Prostate gland (tissue), 2 donors: ENCODE results near the gene SIM2. TPM values are rescaled to one million over a fixed set of nuclear protein-coding genes. Genes with fewer than 3 reads are reported as not detected.

Experiments
- DNase-seq: peaks from one replicate; pipeline ENCODE4 v3.0.0-alpha.2; 2019; ENCODE audit warnings: low spot score
- H3K27ac ChIP-seq, 2 donors: fragments of 200-600 bp; sonication (generic); 2 replicates each; pipeline ENCODE4 v1.5.1; 2017 to 2019
- H3K27me3 ChIP-seq: fragments of 200-600 bp; sonication (generic); replicated peaks from 2 replicates; pipeline ENCODE4 v1.5.1; 2019; ENCODE audit not compliant: insufficient read depth
- H3K36me3 ChIP-seq, 2 donors: fragments of 200-600 bp; sonication (generic); 1 replicate in 1 of 2; 2 replicates in 1 of 2; pipeline versions ENCODE4 v1.5.1 to v1.8.1; 2017 to 2019
- H3K4me1 ChIP-seq: fragments of 200-600 bp; sonication (generic); replicated peaks from 2 replicates; pipeline ENCODE4 v1.5.1; 2019
- H3K4me3 ChIP-seq, 2 donors: fragments of 200-600 bp; sonication (generic); 2 replicates each; pipeline ENCODE4 v1.5.1; 2017 to 2019
- H3K9me3 ChIP-seq: fragments of 200-600 bp; sonication (generic); 2 replicates; pipeline ENCODE4 v1.5.1; 2017
- CTCF ChIP-seq, 4 experiments: fragments of 200-600 bp in 2 of 4; fragments of 450-650 bp in 2 of 4; sonication (generic) in 2 of 4; IDR thresholded peaks; 1 replicate in 3 of 4; 2 replicates in 1 of 4; pipeline ENCODE4 v1.5.1; 2016 to 2019; ENCODE audit warnings: antibody characterized with exemption in 4 of 4, mild to moderate bottlenecking in 2 of 4, moderate library complexity in 2 of 4
- POLR2A ChIP-seq: fragments of 450-650 bp; IDR thresholded peaks from one replicate; pipeline ENCODE4 v1.6.1; 2016; ENCODE audit warnings: antibody characterized with exemption, mild to moderate bottlenecking
- POLR2AphosphoS5 ChIP-seq: sonication (generic); formaldehyde crosslinking; IDR thresholded peaks from one replicate; pipeline ENCODE4 v1.6.1; 2017; ENCODE audit warnings: antibody characterized with exemption
- WGBS: methylation state at CpG from one replicate; pipeline ENCODE4 v1.1.5; 2018; 5-methylcytosine and 5-hydroxymethylcytosine counted together
- intact Hi-C: fragments of 100-400 bp; cut with DNase I; formaldehyde crosslinking; loops from one replicate; pipeline ENCODE4 v1.14.2; 2022
- total RNA-seq, 2 donors: library from RNA; depleted of rRNA; stranded (reverse); fragments of >200 nt; gene quantifications; one replicate each; pipeline ENCODE4 v1.1.0, GENCODE V29; 2016

Gene SIM2
- total RNA-seq, 2 donors from 2014 or later, result 1.0 to 16.3 TPM

DNA sequence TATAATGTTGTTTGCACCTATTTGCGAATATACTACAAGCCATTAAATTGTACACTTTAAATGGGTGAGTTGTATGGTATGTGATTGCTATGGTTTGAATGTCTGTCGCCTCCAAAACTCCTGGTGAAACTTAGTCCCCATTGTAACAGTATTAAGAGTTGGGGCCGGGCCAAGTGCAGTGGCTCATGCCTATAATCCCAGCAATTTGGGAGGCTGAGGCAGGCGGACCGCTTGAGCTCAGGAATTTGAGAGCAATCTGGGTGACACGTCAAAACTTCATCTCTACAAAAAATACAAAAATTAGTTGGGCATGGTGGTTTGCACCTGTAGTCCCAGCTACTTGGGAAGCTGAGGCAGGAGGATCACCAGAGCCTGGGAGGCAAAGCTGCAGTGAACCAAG lies 12.0 kb upstream of the SIM2 start:
- no peak for TF ChIP-seq POLR2AphosphoS5
- TF ChIP-seq CTCF (IDR thresholded peaks at IDR 0.05), result no peak
- TF ChIP-seq POLR2A, result no peak
- intact Hi-C loops, result no loop called here
- peaks cover 2% of the 10 kb centered on the region for H3K27me3 ChIP-seq

GRCh38 chr21:36688324-36688723 lies 10.6 kb upstream of the SIM2 start:
- Histone ChIP-seq H3K9me3 (no peaks in the 10 kb centered on the region), H3K4me1 (no peaks in the 10 kb centered on the region), H3K27ac (no peak overlapping the region), H3K27me3 (peaks cover 16% of the 10 kb centered on the region), H3K36me3 (no peaks in the 10 kb centered on the region), H3K4me3 (no peak overlapping the region)
- intact Hi-C loops, result no loop called here
- no peak for TF ChIP-seq CTCF (IDR thresholded peaks at IDR 0.05)
- TF ChIP-seq POLR2A, result no peak
- 52% methylated on average over 6 of the region's 6 CpGs for whole genome bisulfite sequencing
- no peak for DNase-seq

More for the DNA sequence above, 12.0 kb upstream of the SIM2 start:
- no peaks in the 10 kb centered on the region for H3K4me1 ChIP-seq
- H3K27ac ChIP-seq, result no peak overlapping the region
- H3K36me3 ChIP-seq, result no peaks in the 10 kb centered on the region
- H3K9me3 ChIP-seq, result no peaks in the 10 kb centered on the region
- DNase-seq, result no peak
- H3K4me3 ChIP-seq, result no peak overlapping the region
- WGBS, result 89% methylated on average over 6 of the region's 6 CpGs

GRCh38 chr21:36689324-36689723 lies 9.6 kb upstream of the SIM2 start:
- DNase-seq, result no peak
- TF ChIP-seq POLR2A, result no peak
- no peak for TF ChIP-seq POLR2AphosphoS5
- TF ChIP-seq CTCF (IDR thresholded peaks at IDR 0.05), result no peak
- Histone ChIP-seq H3K27ac (no peak overlapping the region), H3K9me3 (no peaks in the 10 kb centered on the region), H3K4me1 (no peaks in the 10 kb centered on the region), H3K36me3 (no peaks in the 10 kb centered on the region), H3K4me3 (no peak overlapping the region), H3K27me3 (peaks cover 20% of the 10 kb centered on the region)
- 78% methylated on average over 7 of the region's 7 CpGs for WGBS
- intact Hi-C loops, result no loop called here

GRCh38 chr21:36690628-36691554 lies 8.0 kb upstream of the SIM2 start:
- 41% methylated on average over 12 of the region's 12 CpGs for WGBS
- no peak for DNase-seq
- H3K36me3 ChIP-seq, result no peaks in the 10 kb centered on the region
- H3K9me3 ChIP-seq, result no peaks in the 10 kb centered on the region
- no peak for TF ChIP-seq POLR2A
- no peak for TF ChIP-seq CTCF (IDR thresholded peaks at IDR 0.05)
- TF ChIP-seq POLR2AphosphoS5, result no peak
- H3K27me3 ChIP-seq, result peaks cover 27% of the 10 kb centered on the region
- no peak overlapping the region for H3K27ac ChIP-seq
- H3K4me1 ChIP-seq, result no peaks in the 10 kb centered on the region
- H3K4me3 ChIP-seq, result no peak overlapping the region
- intact Hi-C loops, result no loop called here

DNA sequence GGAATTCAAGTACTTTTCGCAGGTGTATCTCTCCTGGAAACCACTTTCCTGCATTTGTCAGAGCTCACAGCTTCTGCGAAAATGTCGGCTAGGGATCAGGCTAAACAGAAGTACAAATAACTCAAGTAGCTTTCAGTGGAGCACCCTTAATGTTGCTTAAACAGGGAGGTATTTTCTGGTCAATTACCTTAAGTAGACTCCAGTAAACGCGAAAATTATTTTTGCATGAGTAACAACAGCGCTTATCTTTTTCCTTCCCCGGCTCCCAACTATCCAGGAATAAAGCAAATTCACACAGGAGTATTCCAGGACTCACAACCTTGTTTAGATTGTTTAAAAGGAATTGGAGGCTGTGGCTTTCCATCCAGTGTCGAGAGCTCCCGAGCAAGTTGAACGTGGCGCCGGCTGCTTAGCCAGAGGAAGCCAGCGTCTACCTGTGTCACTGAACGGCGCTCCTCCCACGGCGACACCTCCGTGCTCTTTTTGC lies 7.3 kb upstream of the SIM2 start:
- intact Hi-C loops, result no loop called here
- H3K27me3 ChIP-seq, result peaks cover 27% of the 10 kb centered on the region
- no peaks in the 10 kb centered on the region for H3K9me3 ChIP-seq
- DNase-seq, result no peak
- WGBS, result 28% methylated on average over 18 of the region's 18 CpGs
- no peak overlapping the region for H3K4me3 ChIP-seq
- TF ChIP-seq CTCF (IDR thresholded peaks at IDR 0.05) (no peak), POLR2AphosphoS5 (no peak), POLR2A (no peak)
- H3K4me1 ChIP-seq, result no peaks in the 10 kb centered on the region
- no peaks in the 10 kb centered on the region for H3K36me3 ChIP-seq
- H3K27ac ChIP-seq, result no peak overlapping the region
